GM12865 (cell line): ENCODE data around the gene BACE2.

Source experiments
- DNase-seq: peaks from one replicate; pipeline ENCODE4 v3.0.0; 2010; ENCODE audit warnings: low read depth
- H3K4me3 ChIP-seq: 2 replicates; pipeline ENCODE4 v1.5.1; 2011; ENCODE audit warnings: mild to moderate bottlenecking, low read depth, low read length, control low read depth
- TF ChIP-seq, protein P1 (sequence below): IDR thresholded peaks from 2 replicates; pipeline ENCODE4 v1.5.1; 2011; ENCODE audit warnings: low read length, control low read depth, low read depth, inconsistent platforms; ENCODE audit not compliant: insufficient read depth; ENCODE audit errors: missing control alignments

The BACE2 gene

DNA sequence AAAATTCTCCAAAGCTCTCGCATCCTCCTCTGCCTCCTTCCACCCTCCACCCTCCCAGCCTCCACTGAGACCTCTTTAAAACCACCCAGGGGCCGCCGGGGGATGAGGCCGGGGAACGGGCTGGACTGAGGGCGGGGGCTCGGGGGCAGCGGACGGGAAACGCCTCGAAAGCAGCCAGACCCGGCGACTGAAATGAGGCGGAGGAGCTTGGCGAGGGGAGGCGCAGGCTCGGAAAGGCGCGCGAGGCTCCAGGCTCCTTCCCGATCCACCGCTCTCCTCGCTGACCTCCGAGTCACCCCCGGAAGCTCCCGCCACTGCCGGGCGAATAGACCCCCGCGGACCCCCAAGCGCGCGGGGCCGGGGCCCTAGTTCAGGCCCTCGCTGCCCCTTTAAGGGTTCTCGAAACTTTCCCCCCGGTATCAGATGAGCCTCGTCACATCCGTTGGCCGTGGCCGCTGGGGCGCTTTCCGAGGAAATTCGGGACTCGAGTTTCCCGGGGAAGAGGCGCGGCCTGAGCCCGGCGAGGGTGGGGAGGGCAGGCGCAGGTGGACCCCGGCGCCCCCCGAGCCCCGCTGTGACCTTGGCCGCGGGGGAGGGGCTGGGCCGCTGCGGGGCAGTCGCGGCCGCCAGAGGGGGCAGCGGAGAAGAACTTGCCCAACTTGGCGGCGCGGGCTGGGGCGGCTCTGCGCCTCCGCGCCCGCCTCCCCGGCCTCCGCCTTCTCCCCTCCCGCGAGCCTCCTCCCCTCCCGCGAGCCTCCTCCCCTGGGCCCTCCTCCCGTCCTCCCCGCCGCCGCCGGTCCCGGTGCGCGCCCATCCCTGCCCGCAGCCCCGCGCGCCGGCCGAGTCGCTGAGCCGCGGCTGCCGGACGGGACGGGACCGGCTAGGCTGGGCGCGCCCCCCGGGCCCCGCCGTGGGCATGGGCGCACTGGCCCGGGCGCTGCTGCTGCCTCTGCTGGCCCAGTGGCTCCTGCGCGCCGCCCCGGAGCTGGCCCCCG, at the start of gene BACE2:
BACE2 (plus strand) TSS at position 813 of the 995 bp plus-strand sequence; CDS start at position 917, 104 bp downstream.
- TF ChIP-seq, protein P1, sequence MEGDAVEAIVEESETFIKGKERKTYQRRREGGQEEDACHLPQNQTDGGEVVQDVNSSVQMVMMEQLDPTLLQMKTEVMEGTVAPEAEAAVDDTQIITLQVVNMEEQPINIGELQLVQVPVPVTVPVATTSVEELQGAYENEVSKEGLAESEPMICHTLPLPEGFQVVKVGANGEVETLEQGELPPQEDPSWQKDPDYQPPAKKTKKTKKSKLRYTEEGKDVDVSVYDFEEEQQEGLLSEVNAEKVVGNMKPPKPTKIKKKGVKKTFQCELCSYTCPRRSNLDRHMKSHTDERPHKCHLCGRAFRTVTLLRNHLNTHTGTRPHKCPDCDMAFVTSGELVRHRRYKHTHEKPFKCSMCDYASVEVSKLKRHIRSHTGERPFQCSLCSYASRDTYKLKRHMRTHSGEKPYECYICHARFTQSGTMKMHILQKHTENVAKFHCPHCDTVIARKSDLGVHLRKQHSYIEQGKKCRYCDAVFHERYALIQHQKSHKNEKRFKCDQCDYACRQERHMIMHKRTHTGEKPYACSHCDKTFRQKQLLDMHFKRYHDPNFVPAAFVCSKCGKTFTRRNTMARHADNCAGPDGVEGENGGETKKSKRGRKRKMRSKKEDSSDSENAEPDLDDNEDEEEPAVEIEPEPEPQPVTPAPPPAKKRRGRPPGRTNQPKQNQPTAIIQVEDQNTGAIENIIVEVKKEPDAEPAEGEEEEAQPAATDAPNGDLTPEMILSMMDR, result peak; percentile 52
- peak; percentile 69 for DNase-seq
- H3K4me3 ChIP-seq, result peak within 1 kb of the TSS; percentile 63

DNA sequence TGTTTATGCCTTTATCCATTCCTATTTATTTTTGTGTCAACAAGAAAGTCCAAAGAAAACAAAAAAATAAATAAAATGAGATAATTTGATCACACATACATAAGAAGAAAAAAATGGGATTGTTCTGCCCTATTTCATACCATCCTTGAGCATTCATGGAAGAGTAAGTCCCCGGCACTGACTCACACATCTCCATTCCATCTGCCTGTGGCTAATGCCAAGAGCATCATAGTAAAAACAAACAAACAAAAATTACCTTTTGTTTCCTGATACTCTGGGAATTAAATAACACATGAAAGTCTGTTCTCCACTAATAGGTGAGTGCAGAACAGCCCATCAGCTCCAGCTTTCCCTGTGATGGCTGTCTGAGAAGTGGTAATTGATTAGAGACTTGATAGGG, 48.1 kb upstream of the BACE2 start:
- H3K4me3 ChIP-seq, result no peak overlapping the region
- no peak for DNase-seq
- TF ChIP-seq, protein P1, result no peak

DNA sequence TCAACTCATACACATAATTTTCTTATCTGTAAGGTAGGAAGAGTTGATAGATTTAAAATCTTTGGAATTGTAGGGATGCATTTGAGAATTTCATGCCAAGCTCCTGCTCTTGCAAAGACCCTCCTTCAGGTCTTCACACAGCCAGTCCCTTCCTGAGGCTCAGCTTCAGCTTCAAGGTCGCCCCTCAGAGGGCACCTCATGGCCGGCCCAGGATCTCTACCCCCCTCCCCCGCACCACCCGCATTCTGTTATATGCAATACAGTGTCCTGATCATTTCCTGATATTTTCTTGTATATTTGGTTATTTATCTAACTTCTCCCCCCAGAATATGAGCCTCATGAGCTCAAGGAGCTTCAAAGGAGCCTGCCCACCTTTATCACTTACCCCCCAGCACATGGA, 47.0 kb upstream of the BACE2 start:
- no peak for DNase-seq
- no peak overlapping the region for H3K4me3 ChIP-seq
- TF ChIP-seq, protein P1, result no peak

DNA sequence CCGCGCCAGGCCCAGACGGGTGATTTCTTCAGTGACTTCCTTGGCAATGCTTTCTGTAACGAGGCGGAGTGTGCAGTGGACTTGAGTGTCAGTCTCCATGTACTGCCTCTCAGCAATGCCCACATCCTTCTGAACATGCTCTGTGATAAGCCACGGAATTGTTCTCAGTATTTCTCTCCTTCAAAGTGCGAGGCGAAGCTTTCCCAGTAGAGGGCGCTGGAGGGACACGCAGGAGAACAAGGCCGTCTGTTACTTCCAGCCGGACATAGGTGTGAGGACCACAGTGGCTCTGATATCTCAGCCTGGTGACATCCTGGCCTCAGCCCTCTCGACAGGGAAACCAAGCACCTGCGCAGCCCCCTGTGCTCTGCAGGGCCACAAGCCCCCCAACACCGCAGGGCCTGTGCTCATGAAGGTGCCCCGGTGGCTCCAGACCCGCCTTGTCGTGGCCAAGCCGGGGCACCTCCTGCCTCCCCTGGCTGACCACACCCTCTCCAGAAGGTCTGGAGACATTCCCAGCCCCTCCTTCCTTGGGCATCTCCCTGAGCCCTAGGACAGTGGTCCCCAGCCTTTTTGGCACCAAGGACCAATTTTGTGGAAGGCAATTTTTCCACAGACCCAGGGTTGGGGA, 46.1 kb upstream of the BACE2 start:
- peak; percentile 75 for DNase-seq
- no peak overlapping the region for H3K4me3 ChIP-seq
- TF ChIP-seq, protein P1, result peak; percentile 89

DNA sequence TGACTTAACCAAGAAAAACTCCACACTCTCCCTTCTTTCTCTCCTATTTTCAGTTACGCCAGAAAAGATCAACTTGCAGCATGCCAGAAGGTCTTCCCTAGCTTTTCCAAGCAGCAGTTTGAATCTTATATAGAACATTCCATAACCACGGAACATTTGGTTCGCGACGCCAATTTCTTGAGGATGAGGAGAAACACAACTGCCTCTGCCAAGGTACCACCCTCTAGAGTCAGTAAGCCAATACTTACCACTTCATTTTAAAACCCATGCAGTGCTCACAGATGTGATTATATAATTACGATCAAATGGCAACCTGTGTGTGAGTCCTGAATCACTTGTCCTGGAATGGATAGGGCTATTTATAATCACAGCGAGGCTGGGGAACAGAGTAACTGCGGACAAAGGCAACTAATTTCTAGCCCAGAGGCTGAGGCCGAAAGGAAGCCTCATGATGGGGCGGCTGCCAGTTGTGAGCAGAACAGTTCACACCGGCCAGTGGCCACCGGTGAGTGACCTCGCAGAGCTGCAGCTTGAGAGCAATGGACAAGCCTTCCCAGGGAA, 43.2 kb upstream of the BACE2 start:
- H3K4me3 ChIP-seq, result no peak overlapping the region
- TF ChIP-seq, protein P1, result no peak
- DNase-seq, result no peak

DNA sequence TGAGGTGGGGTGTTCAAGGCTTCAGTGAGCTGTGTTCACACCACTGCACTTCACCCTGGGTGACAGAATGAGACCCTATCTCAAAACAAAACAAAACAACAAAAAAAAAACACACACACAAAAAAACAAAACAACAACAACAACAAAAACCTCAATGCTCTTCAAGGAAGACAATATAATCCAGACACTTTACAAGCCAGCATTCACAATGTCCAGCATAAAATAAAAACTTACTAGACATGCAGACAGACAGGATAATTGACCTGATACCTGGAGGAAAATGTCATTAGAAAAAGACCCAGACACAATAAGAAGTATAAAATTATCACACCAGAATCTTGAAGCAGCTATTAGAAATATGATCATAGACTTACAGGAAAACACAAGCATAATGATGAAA, 39.0 kb upstream of the BACE2 start:
- no peak overlapping the region for H3K4me3 ChIP-seq
- TF ChIP-seq, protein P1, result no peak
- DNase-seq, result no peak
